ENCODE results near the gene AADAT. TPM values are rescaled to one million over a fixed set of nuclear protein-coding genes. Genes with fewer than 3 reads are reported as not detected.

The AADAT gene
- total and polyA plus RNA-seq, 9 of the 15 experiments (the other 6 are each of a cell fraction or from before 2014, with no cell fraction given) = 0.06 to 0.07 TPM; not detected in 7

DNA sequence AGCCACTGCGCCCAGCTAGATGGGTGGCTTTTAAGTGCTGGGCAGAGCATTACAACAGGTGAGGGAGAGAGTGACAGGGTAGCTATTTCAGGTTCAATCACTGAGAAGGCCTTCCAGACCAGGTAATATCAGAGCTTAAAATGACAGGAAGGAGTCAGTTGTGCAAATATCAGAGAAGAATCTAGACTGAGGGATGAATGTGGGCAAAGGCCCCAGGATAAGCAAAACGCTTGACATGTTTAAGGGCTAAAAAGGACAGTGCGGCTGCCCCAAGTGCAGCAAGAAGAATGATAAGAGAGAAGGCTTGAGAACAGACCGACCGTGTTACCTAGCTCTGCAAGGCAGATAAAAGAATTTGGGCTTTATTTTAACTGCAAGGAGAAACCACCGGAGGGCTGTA, 18.6 kb downstream of the AADAT start:
- no peaks in the 10 kb centered on the region for H3K79me2 ChIP-seq (ENCODE audit: control insufficient read depth, insufficient read depth, low read length)
- no TSS peak for BruUV-seq (replicated peaks)
- intact Hi-C loops (cut with micrococcal nuclease) (no loop called here), in situ Hi-C loops (cut with MboI) (no loop called here)
- H3K9me3 ChIP-seq (replicated peaks; ENCODE audit: control insufficient read depth, insufficient read depth, low read depth, low read length) = no peaks in the 10 kb centered on the region
- DNase-seq (ENCODE audit: extremely low read depth in 1 of 4, low spot score in 3 of 4) (no peak), FAIRE-seq (no peak), ATAC-seq (no peak)
- CTCF ChIA-PET (ENCODE audit: low intra/inter-chr PET ratio) = no interaction called here
- peaks cover 0 to 2% of the 10 kb centered on the region in 2 experiments; a peak in 1 of 5 replicates for H3K27me3 ChIP-seq (ENCODE audit: control insufficient read depth in 2 of 2, insufficient read depth in 2 of 2, low read length in 2 of 2)
- POLR2A ChIA-PET = no interaction called here
- no peak overlapping the region for H3K9ac ChIP-seq (ENCODE audit: insufficient read depth in 1 of 2, low read depth in 2 of 2, low read length in 2 of 2)
- no peaks in the 10 kb centered on the region for H3K36me3 ChIP-seq (ENCODE audit: control insufficient read depth, insufficient read depth, low read length)
- H4K20me1 ChIP-seq (replicated peaks; ENCODE audit: control insufficient read depth, insufficient read depth, low read length) = no peaks in the 10 kb centered on the region
- no peak overlapping the region for H3K4me3 ChIP-seq
- no peak overlapping the region for H2AFZ ChIP-seq (ENCODE audit: low read depth, low read length)
- no peak overlapping the region for H3K4me2 ChIP-seq (ENCODE audit: insufficient read depth, low read length)
- no peaks in the 10 kb centered on the region for H3K9me1 ChIP-seq (ENCODE audit: control insufficient read depth, insufficient read depth, low read length)
- H3K4me1 ChIP-seq (replicated peaks in 1 of 2; ENCODE audit: control insufficient read depth in 2 of 2, insufficient read depth in 2 of 2, low read length in 2 of 2) = no peaks in the 10 kb centered on the region
- H3K27ac ChIP-seq (ENCODE audit: extremely low read depth, low read depth, low read length) = no peak overlapping the region
- WGBS (ENCODE audit: insufficient coverage, low coverage, missing lambda C conversion rate) = 3% methylated on average over 5 of the region's 6 CpGs
- TF ChIP-seq MXI1 (IDR thresholded peaks at IDR 0.05; ENCODE audit: low read depth, low read length) (no peak), FOXP4 (CRISPR knock-in tag; IDR thresholded peaks at IDR 0.05; ENCODE audit: borderline replicate concordance) (no peak), POLR3G (IDR thresholded peaks at IDR 0.05; ENCODE audit: extremely low read depth, insufficient read length, insufficient replicate concordance) (no peak), HMGN3 (IDR thresholded peaks at IDR 0.05; ENCODE audit: borderline replicate concordance, extremely low read depth, insufficient read length, low read depth, low read length) (no peak), HNRNPL (IDR thresholded peaks at IDR 0.05; ENCODE audit: low read depth, low read length) (no peak), ADNP (tag; IDR thresholded peaks at IDR 0.05) (no peak), XRCC5 (IDR thresholded peaks at IDR 0.05; ENCODE audit: low read depth, low read length) (no peak), MIER1 (IDR thresholded peaks at IDR 0.05; ENCODE audit: low read depth) (no peak), POLR2AphosphoS5 (IDR thresholded peaks at IDR 0.05; ENCODE audit: control insufficient read depth, insufficient read depth, low read depth, low read length) (no peak), RAD51 (IDR thresholded peaks at IDR 0.05; ENCODE audit: borderline replicate concordance, low read depth) (no peak), STAT6 (CRISPR knock-in tag; IDR thresholded peaks at IDR 0.05) (no peak), ETS2 (tag; IDR thresholded peaks at IDR 0.05; ENCODE audit: borderline replicate concordance, poor library complexity, severe bottlenecking) (no peak)
- TF ChIP-seq, protein P1, sequence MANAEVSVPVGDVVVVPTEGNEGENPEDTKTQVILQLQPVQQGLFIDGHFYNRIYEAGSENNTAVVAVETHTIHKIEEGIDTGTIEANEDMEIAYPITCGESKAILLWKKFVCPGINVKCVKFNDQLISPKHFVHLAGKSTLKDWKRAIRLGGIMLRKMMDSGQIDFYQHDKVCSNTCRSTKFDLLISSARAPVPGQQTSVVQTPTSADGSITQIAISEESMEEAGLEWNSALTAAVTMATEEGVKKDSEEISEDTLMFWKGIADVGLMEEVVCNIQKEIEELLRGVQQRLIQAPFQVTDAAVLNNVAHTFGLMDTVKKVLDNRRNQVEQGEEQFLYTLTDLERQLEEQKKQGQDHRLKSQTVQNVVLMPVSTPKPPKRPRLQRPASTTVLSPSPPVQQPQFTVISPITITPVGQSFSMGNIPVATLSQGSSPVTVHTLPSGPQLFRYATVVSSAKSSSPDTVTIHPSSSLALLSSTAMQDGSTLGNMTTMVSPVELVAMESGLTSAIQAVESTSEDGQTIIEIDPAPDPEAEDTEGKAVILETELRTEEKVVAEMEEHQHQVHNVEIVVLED (CRISPR knock-in tag; IDR thresholded peaks at IDR 0.05) = no peak
- TF ChIP-seq, protein P2, sequence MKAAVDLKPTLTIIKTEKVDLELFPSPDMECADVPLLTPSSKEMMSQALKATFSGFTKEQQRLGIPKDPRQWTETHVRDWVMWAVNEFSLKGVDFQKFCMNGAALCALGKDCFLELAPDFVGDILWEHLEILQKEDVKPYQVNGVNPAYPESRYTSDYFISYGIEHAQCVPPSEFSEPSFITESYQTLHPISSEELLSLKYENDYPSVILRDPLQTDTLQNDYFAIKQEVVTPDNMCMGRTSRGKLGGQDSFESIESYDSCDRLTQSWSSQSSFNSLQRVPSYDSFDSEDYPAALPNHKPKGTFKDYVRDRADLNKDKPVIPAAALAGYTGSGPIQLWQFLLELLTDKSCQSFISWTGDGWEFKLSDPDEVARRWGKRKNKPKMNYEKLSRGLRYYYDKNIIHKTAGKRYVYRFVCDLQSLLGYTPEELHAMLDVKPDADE (conservative IDR thresholded peaks at IDR 0.05; ENCODE audit: control insufficient read depth, low read depth, low read length) = no peak

Measured in K562 (cell line).